Endothelial cell of umbilical vein (primary cell): ENCODE results near the gene COLGALT1. TPM values are rescaled to one million over a fixed set of nuclear protein-coding genes. Genes with fewer than 3 reads are reported as not detected.

Experiments
- BruUV-seq: library from RNA; stranded (reverse); fragments of 400-500 nt; replicated peaks from 2 replicates; lab custom pipeline; 2021; lab: Mats Ljungman, UMichigan
- CTCF ChIA-PET: fragments of 300-600, 350-600 bp; sonication (Branson Sonifier 250); formaldehyde crosslinking; loops from one replicate; lab custom pipeline; 2021; ENCODE audit warnings: antibody characterized with exemption, inconsistent platforms; lab: Charles Lee
- POLR2A ChIA-PET: fragments of 300-600, 350-600 bp; sonication (Branson Sonifier 250); formaldehyde crosslinking; loops from one replicate; lab custom pipeline; 2021; ENCODE audit warnings: antibody characterized with exemption, inconsistent platforms; lab: Charles Lee
- DNase-seq: peaks from one replicate; pipeline ENCODE4 v3.0.0-alpha.2; 2011; ENCODE audit warnings: low read depth, low spot score
- FAIRE-seq: peaks from 2 replicates; lab custom pipeline; 2011; peaks lifted over from hg19 to GRCh38; lab: Jason Lieb, UNC
- H2AFZ ChIP-seq: 2 replicates; pipeline ENCODE4 v1.6.0; 2012; ENCODE audit warnings: low read depth, low read length, control low read depth, inconsistent platforms
- H3K27ac ChIP-seq: 2 replicates; pipeline ENCODE4 v1.5.1; 2011; ENCODE audit warnings: low read depth, mild to moderate bottlenecking, control low read depth, low read length, moderate library complexity; ENCODE audit not compliant: insufficient read depth
- H3K27me3 ChIP-seq, 2 experiments: 2 replicates each; pipeline versions ENCODE4 v1.6.0 to v1.6.1; 2011; ENCODE audit warnings: low read length in 2 of 2, mixed read lengths in 1 of 2; ENCODE audit not compliant: control insufficient read depth in 2 of 2, insufficient read depth in 2 of 2
- H3K36me3 ChIP-seq, 2 experiments: 2 replicates in 1 of 2; 3 replicates in 1 of 2; pipeline ENCODE4 v1.5.1; 2011; ENCODE audit warnings: low read length in 2 of 2, mild to moderate bottlenecking in 1 of 2, moderate library complexity in 1 of 2; ENCODE audit not compliant: control insufficient read depth in 2 of 2, insufficient read depth in 2 of 2; ENCODE audit errors: extremely low read depth in 1 of 2
- H3K4me1 ChIP-seq: 3 replicates; pipeline ENCODE4 v1.5.1; 2011; ENCODE audit warnings: mild to moderate bottlenecking, low read length; ENCODE audit not compliant: control insufficient read depth, insufficient read depth; ENCODE audit errors: extremely low read depth
- H3K4me2 ChIP-seq: 2 replicates; pipeline ENCODE4 v1.6.1; 2011; ENCODE audit warnings: low read length, control low read depth, mixed read lengths; ENCODE audit not compliant: insufficient read depth
- H3K4me3 ChIP-seq, 3 experiments: fragments of 200-600 bp in 1 of 3; sonication (generic), shearing (Covaris generic) in 1 of 3; replicated peaks in 1 of 3; 2 replicates each; pipeline ENCODE4 v1.5.1; 2011 to 2016; ENCODE audit warnings: control low read depth in 3 of 3, low read length in 3 of 3, mild to moderate bottlenecking in 2 of 3, inconsistent platforms in 1 of 3, low read depth in 1 of 3, moderate library complexity in 1 of 3; ENCODE audit not compliant: insufficient read depth in 1 of 3
- H3K79me2 ChIP-seq: 2 replicates; pipeline ENCODE4 v1.6.0; 2012; ENCODE audit warnings: low read length, inconsistent platforms; ENCODE audit not compliant: control insufficient read depth, insufficient read depth
- H3K9ac ChIP-seq: replicated peaks from 2 replicates; pipeline ENCODE3; 2011; ENCODE audit warnings: low read length, control low read depth; ENCODE audit not compliant: insufficient read depth; ENCODE audit errors: extremely low read depth
- H3K9me1 ChIP-seq: replicated peaks from 3 replicates; pipeline ENCODE4 v1.6.0; 2011; ENCODE audit warnings: mild to moderate bottlenecking, low read length; ENCODE audit not compliant: control insufficient read depth, insufficient read depth; ENCODE audit errors: extremely low read depth
- H3K9me3 ChIP-seq: replicated peaks from 2 replicates; pipeline ENCODE4 v1.5.1; 2012; ENCODE audit warnings: low read length, inconsistent platforms; ENCODE audit not compliant: control insufficient read depth, insufficient read depth
- H4K20me1 ChIP-seq: replicated peaks from 2 replicates; pipeline ENCODE3; 2011; ENCODE audit warnings: mild to moderate bottlenecking, low read length; ENCODE audit not compliant: control insufficient read depth, insufficient read depth; ENCODE audit errors: extremely low read depth
- CTCF ChIP-seq, 2 donors: IDR thresholded peaks; 1 replicate in 1 of 2; 2 replicates in 1 of 2; pipeline ENCODE4 v1.5.1; 2011; ENCODE audit warnings: low read length in 2 of 2, mild to moderate bottlenecking in 2 of 2, moderate library complexity in 2 of 2, control low read depth in 1 of 2, inconsistent platforms in 1 of 2, low read depth in 1 of 2; ENCODE audit not compliant: insufficient read depth in 1 of 2; ENCODE audit errors: extremely low read depth in 1 of 2
- EZH2 ChIP-seq: IDR thresholded peaks from 2 replicates; pipeline ENCODE4 v1.6.1; 2012; ENCODE audit warnings: borderline replicate concordance, low read depth, mild to moderate bottlenecking, moderate library complexity, low read length, inconsistent platforms; ENCODE audit not compliant: severe bottlenecking
- FOS ChIP-seq: IDR thresholded peaks from 2 replicates; pipeline ENCODE4 v1.6.1; 2011; ENCODE audit warnings: mild to moderate bottlenecking, low read length, moderate library complexity, borderline replicate concordance; ENCODE audit not compliant: insufficient read depth
- GATA2 ChIP-seq: IDR thresholded peaks from 2 replicates; pipeline ENCODE4 v1.7.0; 2011; ENCODE audit warnings: low read depth, mild to moderate bottlenecking, moderate library complexity, mixed read lengths, low read length; ENCODE audit not compliant: insufficient read length, insufficient read depth
- JUN ChIP-seq: IDR thresholded peaks from 2 replicates; pipeline ENCODE4 v1.6.1; 2011; ENCODE audit warnings: borderline replicate concordance, low read depth; ENCODE audit not compliant: insufficient read length, insufficient read depth
- MAX ChIP-seq: IDR thresholded peaks from 2 replicates; pipeline ENCODE4 v1.6.1; 2011; ENCODE audit not compliant: insufficient read depth, insufficient read length
- MYC ChIP-seq: IDR thresholded peaks from one replicate; pipeline ENCODE4 v1.6.1; 2011; ENCODE audit warnings: mild to moderate bottlenecking, low read depth, low read length
- POLR2A ChIP-seq: IDR thresholded peaks from 2 replicates; pipeline ENCODE4 v1.6.1; 2012; ENCODE audit warnings: low read depth, mild to moderate bottlenecking, control low read depth, low read length
- POLR2AphosphoS5 ChIP-seq: IDR thresholded peaks from 2 replicates; pipeline ENCODE4 v1.6.1; 2012; ENCODE audit warnings: low read depth, mild to moderate bottlenecking, control low read depth, low read length, moderate library complexity; ENCODE audit not compliant: insufficient read depth
- dilution Hi-C: fragments of 300-500 bp; cut with MboI; formaldehyde crosslinking; loops from one replicate; pipeline ENCODE4 v1.15.0; 2019; ENCODE audit warnings: low sequenced_read_pairs; ENCODE audit not compliant: extremely low pct_ligation_motif_present
- intact Hi-C: fragments of 100-400 bp; cut with micrococcal nuclease; formaldehyde crosslinking; loops from one replicate; pipeline ENCODE4 v1.10.0; 2022
- polyA plus RNA-seq, 4 experiments: library from polyadenylated mRNA; depleted of rRNA in 3 of 4; stranded (reverse) in 3 of 4; unstranded in 1 of 4; fragments of >200 nt; gene quantifications; 2 replicates each; pipeline versions ENCODE4 v1.2.1 to v1.2.3, GENCODE V29; 2011 to 2012; ENCODE audit warnings: missing spikeins in 1 of 4
- total RNA-seq: library from RNA; stranded (reverse); gene quantifications from 2 replicates; pipeline ENCODE4 v1.2.3, GENCODE V29; 2021

The COLGALT1 gene
- total and polyA plus RNA-seq, 2 donors (not counting 3 experiments of a cell fraction or from before 2014, with no cell fraction given): 263 to 355 TPM

- TF ChIP-seq JUN (no peak), GATA2 (no peak), MYC (no peak), POLR2A (no peak), POLR2AphosphoS5 (no peak), MAX (no peak), FOS (no peak), EZH2 (no peak), CTCF (IDR thresholded peaks at IDR 0.05; ENCODE audit: extremely low read depth in 1 of 2, insufficient read depth in 1 of 2, low read depth in 1 of 2, low read length in 2 of 2) (no peak)
- no peak for FAIRE-seq
- Histone ChIP-seq H3K9me1 (no peaks in the 10 kb centered on the region), H3K36me3 (peaks cover 0 to 7% of the 10 kb centered on the region in 2 experiments), H3K9me3 (peaks cover 4% of the 10 kb centered on the region), H3K4me1 (peaks cover 6% of the 10 kb centered on the region), H3K4me3 (no peak overlapping the region), H2AFZ (no peak overlapping the region), H3K9ac (no peak overlapping the region), H3K27ac (no peak overlapping the region), H3K79me2 (peaks cover 12% of the 10 kb centered on the region), H4K20me1 (no peaks in the 10 kb centered on the region), H3K27me3 (no peaks in the 10 kb centered on the region), H3K4me2 (no peak overlapping the region)
- POLR2A ChIA-PET: no interaction called here
- intact Hi-C loops: no loop called here
- CTCF ChIA-PET: interaction anchor here (1.2 kb wide), 1 partner anchor 19 kb away, joined by 3 read pairs; no protein-coding TSS in a partner anchor
- no peak for DNase-seq
- BruUV-seq: no TSS peak
- dilution Hi-C loops: no loop called here
Observed at GRCh38 chr19:17515408-17516149, 39.9 kb upstream of the COLGALT1 start.
